NCI-H2107 treated with DMSO at 0.1 percent for 48 hours (cell line): ENCODE results near the gene EEFSEC.

ENCODE experiments used
- DNase-seq: peaks from one replicate; lab custom pipeline; 2025; ENCODE audit not compliant: unreplicated experiment; lab: John Stamatoyannopoulos, UW

The EEFSEC gene

GRCh38 chr3:128421966-128422365, 268.7 kb downstream of the EEFSEC start:
- DNase-seq = no peak

GRCh38 chr3:128422762-128423524, 269.7 kb downstream of the EEFSEC start:
- DNase-seq = no peak

- no peak for DNase-seq
These were observed 270.4 kb downstream of the EEFSEC start for GRCh38 chr3:128423525-128424147.

- DNase-seq = no peak
These were observed 271.3 kb downstream of the EEFSEC start for GRCh38 chr3:128424508-128425069.

- DNase-seq = no peak
These were observed 272.0 kb downstream of the EEFSEC start for GRCh38 chr3:128425142-128425845.

GRCh38 chr3:128425846-128426127, 272.5 kb downstream of the EEFSEC start:
- no peak for DNase-seq

- DNase-seq = no peak
These were observed 273.0 kb downstream of the EEFSEC start for GRCh38 chr3:128426128-128426921.

- DNase-seq = peak; percentile 3
These were observed 274.0 kb downstream of the EEFSEC start for GRCh38 chr3:128427175-128427857.

GRCh38 chr3:128427872-128428822, 274.9 kb downstream of the EEFSEC start:
- DNase-seq = no peak

- no peak for DNase-seq
These were observed 276.0 kb downstream of the EEFSEC start for GRCh38 chr3:128429275-128429674.

- DNase-seq = no peak
These were observed 276.5 kb downstream of the EEFSEC start for GRCh38 chr3:128429751-128430150.

- no peak for DNase-seq
These were observed 277.0 kb downstream of the EEFSEC start for GRCh38 chr3:128430301-128430700.

GRCh38 chr3:128430731-128431130, 277.4 kb downstream of the EEFSEC start:
- DNase-seq = no peak

- DNase-seq = no peak
These were observed 278.6 kb downstream of the EEFSEC start for GRCh38 chr3:128431803-128432300.

GRCh38 chr3:128432301-128432970, 279.2 kb downstream of the EEFSEC start:
- no peak for DNase-seq

GRCh38 chr3:128432971-128433836, 279.9 kb downstream of the EEFSEC start:
- no peak for DNase-seq

GRCh38 chr3:128433837-128434165, 280.5 kb downstream of the EEFSEC start:
- DNase-seq = no peak

- DNase-seq = no peak
These were observed 281.2 kb downstream of the EEFSEC start for GRCh38 chr3:128434524-128434923.
